Measurements from ENCODE around the gene ORAI3.

ORAI3 gene

DNA sequence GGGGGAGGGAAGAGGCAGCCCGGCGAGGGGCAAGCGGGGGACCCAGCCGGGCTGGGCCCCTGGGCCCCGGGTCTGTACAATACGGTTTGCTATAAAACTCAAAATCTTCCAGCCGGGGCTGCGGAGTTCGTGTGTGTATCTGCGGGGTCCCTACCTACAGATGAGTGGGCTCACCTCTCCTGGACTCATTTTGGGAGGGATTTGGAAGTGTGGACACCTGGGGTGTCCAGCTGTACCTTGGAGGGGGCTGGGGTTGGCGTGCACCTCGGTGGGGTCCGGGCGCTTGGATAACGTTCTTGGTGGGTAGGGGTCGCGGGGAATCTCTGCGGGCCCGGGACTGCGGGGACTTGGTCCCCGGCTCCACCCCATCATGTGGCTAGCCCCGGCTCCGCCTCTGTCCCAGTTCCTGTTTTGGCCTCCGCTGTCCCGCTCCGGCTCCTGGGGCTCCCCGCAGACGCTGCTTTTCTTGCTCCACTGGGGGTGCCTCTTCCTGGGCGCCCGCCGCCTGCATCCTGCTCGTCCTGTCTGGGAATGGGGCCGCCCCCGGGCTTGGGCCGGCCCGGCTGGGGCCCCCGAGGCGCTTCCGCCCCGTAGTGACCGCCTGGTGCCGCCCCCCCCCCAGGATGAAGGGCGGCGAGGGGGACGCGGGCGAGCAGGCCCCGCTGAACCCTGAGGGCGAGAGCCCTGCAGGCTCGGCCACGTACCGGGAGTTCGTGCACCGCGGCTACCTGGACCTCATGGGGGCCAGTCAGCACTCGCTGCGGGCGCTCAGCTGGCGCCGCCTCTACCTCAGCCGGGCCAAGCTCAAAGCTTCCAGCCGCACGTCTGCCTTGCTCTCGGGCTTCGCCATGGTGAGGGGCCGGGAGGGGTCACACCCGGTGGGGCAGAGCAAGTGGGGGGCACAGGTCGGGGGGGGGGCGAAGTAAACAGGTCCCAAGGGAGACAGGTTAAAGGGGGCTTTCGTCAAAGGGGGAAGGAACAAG is at the start of gene ORAI3:
Gene ORAI3, plus strand, starts transcription at position 402 of the 983 bp plus-strand sequence. Its CDS starts 222 bp downstream, at position 624.
- Histone ChIP-seq H3K27ac (peak within 1 kb of the TSS; percentile 89), H3K4me1 (peaks cover 0 to 61% (median 49%) of the 10 kb centered on the region in 4 donors), H3K9me3 (no peaks in the 10 kb centered on the region), H3K4me3 (peak within 1 kb of the TSS; percentile 82 to 91), H3K36me3 (peaks cover 0 to 37% (median 8%) of the 10 kb centered on the region in 3 donors), H3K27me3 (no peaks in the 10 kb centered on the region)
- TF ChIP-seq, protein P1, sequence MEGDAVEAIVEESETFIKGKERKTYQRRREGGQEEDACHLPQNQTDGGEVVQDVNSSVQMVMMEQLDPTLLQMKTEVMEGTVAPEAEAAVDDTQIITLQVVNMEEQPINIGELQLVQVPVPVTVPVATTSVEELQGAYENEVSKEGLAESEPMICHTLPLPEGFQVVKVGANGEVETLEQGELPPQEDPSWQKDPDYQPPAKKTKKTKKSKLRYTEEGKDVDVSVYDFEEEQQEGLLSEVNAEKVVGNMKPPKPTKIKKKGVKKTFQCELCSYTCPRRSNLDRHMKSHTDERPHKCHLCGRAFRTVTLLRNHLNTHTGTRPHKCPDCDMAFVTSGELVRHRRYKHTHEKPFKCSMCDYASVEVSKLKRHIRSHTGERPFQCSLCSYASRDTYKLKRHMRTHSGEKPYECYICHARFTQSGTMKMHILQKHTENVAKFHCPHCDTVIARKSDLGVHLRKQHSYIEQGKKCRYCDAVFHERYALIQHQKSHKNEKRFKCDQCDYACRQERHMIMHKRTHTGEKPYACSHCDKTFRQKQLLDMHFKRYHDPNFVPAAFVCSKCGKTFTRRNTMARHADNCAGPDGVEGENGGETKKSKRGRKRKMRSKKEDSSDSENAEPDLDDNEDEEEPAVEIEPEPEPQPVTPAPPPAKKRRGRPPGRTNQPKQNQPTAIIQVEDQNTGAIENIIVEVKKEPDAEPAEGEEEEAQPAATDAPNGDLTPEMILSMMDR (IDR thresholded peaks at IDR 0.05): no peak
- intact Hi-C loops (cut with DNase I; ENCODE audit: low total_unique reads): loop anchor here (2.0 kb wide), 1 partner anchor 26 kb away; the partner anchor contains the start of gene FBXL19
- peak; percentile 81 to 89 for DNase-seq

DNA sequence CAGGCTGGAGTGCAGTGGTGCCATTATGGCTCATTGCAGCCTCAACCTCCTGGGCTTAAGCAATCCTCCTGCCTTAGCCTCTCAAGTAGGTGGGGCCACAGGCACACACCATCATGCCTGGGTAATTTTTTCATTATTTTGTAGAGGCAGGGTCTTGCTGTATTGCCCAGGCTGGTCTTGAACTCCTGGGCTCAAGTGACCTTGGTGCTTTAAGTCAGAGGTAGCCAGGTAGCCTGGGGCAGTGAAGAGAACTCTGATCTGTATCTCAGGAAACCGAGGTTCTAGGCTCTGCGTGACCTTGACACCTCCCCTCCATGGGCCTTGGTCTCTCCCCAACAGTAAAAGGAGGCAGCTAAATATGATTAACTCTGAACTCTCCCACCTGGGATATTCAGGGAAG is 49.1 kb upstream of the ORAI3 start:
- Histone ChIP-seq H3K27me3 (no peaks in the 10 kb centered on the region), H3K4me3 (no peak overlapping the region), H3K36me3 (peaks cover 0 to 5% (median 0%) of the 10 kb centered on the region in 3 donors), H3K4me1 (peaks cover 0 to 39% (median 27%) of the 10 kb centered on the region in 4 donors), H3K9me3 (no peaks in the 10 kb centered on the region), H3K27ac (no peak overlapping the region)
- DNase-seq: no peak
- TF ChIP-seq, protein P1 (IDR thresholded peaks at IDR 0.05): no peak
- intact Hi-C loops (cut with DNase I; ENCODE audit: low total_unique reads): loop anchor here (5.0 kb wide), 1 partner anchor 57 kb away; no protein-coding TSS in a partner anchor

DNA sequence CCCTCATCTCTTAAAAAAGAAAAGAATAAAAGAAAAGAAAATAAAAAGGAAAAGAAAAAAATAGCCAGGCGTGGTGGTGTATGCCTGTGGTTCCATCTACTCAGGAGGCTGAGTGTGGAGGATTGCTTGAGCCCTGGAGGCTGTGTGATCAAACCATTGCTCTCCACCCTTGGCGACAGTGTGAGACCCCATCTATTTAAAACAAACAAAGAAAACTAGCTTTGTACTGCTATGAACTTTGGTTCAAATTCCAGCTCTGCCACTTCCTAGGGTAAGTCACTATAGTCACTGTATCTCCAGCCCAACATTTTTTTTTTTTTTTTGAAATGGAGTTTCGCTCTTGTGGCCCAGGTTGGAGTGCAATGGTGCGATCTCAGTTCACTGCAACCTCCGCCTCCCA is 48.3 kb upstream of the ORAI3 start:
- Histone ChIP-seq H3K27ac (no peak overlapping the region), H3K27me3 (no peaks in the 10 kb centered on the region), H3K4me3 (no peak overlapping the region), H3K4me1 (peaks cover 0 to 31% (median 19%) of the 10 kb centered on the region in 4 donors), H3K9me3 (no peaks in the 10 kb centered on the region), H3K36me3 (peaks cover 0 to 5% (median 0%) of the 10 kb centered on the region in 3 donors)
- intact Hi-C loops (cut with DNase I; ENCODE audit: low total_unique reads): loop anchor here (5.0 kb wide), 1 partner anchor 58 kb away; no protein-coding TSS in a partner anchor
- TF ChIP-seq, protein P1 (IDR thresholded peaks at IDR 0.05): no peak
- DNase-seq: no peak

DNA sequence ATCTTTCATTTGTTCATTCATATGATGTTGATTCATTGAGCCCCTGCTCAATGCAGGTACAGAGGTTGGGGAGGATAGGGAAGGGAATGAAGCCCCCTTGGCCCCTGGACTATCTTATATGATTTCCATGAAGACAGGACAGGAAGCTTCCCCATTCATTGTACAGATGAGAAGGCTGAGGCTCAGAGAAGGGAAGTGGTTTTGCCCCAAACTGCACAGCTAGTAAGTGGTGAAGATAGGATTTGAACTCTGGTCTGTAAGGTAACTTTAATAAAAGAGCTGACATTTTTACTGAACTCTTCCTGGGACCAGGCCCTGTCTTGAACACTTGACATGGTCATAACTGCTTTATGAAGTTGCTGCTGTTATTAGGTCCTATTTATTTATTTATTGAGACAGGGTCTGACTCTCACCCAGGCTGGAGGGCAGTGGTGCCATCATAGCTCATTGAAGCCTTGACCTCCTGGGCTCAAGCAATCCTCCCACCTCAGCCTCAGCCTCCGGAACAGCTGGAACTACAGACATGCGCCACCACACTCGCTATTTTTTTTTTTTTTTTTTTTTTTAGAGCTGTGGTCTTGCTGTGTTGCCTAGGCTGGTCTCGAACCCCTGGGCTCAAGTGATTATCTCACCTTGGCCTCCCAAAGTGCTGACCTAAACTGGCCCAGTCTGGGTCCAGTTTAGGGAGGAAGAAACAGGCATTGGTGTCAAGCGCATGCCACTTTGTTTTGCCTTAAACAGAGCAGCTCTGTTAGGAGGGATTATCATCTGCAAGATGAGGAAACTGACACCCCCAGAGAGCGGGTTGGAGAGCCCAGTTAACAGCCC is 47.5 kb upstream of the ORAI3 start:
- intact Hi-C loops (cut with DNase I; ENCODE audit: low total_unique reads): loop anchor here (5.0 kb wide), 1 partner anchor 59 kb away; no protein-coding TSS in a partner anchor
- TF ChIP-seq, protein P1 (IDR thresholded peaks at IDR 0.05): no peak
- Histone ChIP-seq H3K27ac (peak overlapping the region; percentile 74 to 79), H3K36me3 (peaks cover 0 to 5% (median 0%) of the 10 kb centered on the region in 3 donors), H3K9me3 (no peaks in the 10 kb centered on the region), H3K4me3 (peak overlapping the region; percentile 52 to 55), H3K4me1 (peaks cover 0 to 24% (median 13%) of the 10 kb centered on the region in 4 donors), H3K27me3 (no peaks in the 10 kb centered on the region)
- DNase-seq: no peak

Measured in tibial artery (tissue), 4 donors.